Hepatocyte (in vitro differentiated cells): Measurements from ENCODE around the gene MFSD6.

Experiments
- CTCF ChIP-seq: fragments of 200-600 bp; sonication (generic); IDR thresholded peaks from 2 replicates; pipeline ENCODE4 v1.5.1; 2016; ENCODE audit warnings: antibody characterized with exemption, mild to moderate bottlenecking; ENCODE audit not compliant: poor library complexity
- EZH2 ChIP-seq: fragments of 200-600 bp; sonication (generic); IDR thresholded peaks from 2 replicates; pipeline ENCODE4 v1.6.1; 2016; ENCODE audit warnings: antibody characterized with exemption, mild to moderate bottlenecking, borderline replicate concordance
- EZH2phosphoT487 ChIP-seq: fragments of 200-600 bp; sonication (generic); IDR thresholded peaks from one replicate; pipeline ENCODE4 v1.6.1; 2018; ENCODE audit warnings: antibody characterized with exemption, mild to moderate bottlenecking, low read depth, moderate library complexity; ENCODE audit not compliant: unreplicated experiment, severe bottlenecking

- TF ChIP-seq CTCF (no peak), EZH2 (no peak), EZH2phosphoT487 (no peak)
Observed at GRCh38 chr2:190412966-190413365, 4.8 kb downstream of the MFSD6 start.
